T-cell (primary cell): ENCODE results near the gene C16orf54. TPM values are rescaled to one million over a fixed set of nuclear protein-coding genes. Genes with fewer than 3 reads are reported as not detected.

ENCODE experiments used
- ATAC-seq, 4 experiments: fragments of 200-7000 bp in 3 of 4; fragments of 150-1000 bp in 1 of 4; cut with Tn5 transposase; replicated peaks in 1 of 4; 1 replicate in 3 of 4; 2 replicates in 1 of 4; pipeline ENCODE4 v1.10.0; 2021; ENCODE audit warnings: moderate library complexity in 3 of 4, mild to moderate bottlenecking in 2 of 4, moderate number of reproducible peaks in 1 of 4
- CTCF ChIA-PET, 2 donors: fragments of 300-600 bp; sonication (Branson Sonifier 250); formaldehyde crosslinking; loops; one replicate each; lab custom pipeline; 2022; ENCODE audit warnings: antibody characterized with exemption in 2 of 2; lab: Charles Lee
- POLR2A ChIA-PET, 2 donors: fragments of 300-600 bp; sonication (Branson Sonifier 250); formaldehyde crosslinking; loops; one replicate each; lab custom pipeline; 2022; ENCODE audit warnings: antibody characterized with exemption in 2 of 2; lab: Charles Lee
- DNase-seq, 35 experiments: peaks; one replicate each; pipeline versions ENCODE4 v3.0.0 to v3.0.0-alpha.2; 2013 to 2023
- H3K27ac ChIP-seq: one replicate; pipeline ENCODE4 v1.5.1; 2013; ENCODE audit warnings: low read length
- H3K27me3 ChIP-seq, 2 experiments: replicated peaks in 1 of 2; 1 replicate in 1 of 2; 2 replicates in 1 of 2; pipeline versions ENCODE4 v1.6.1 to v1.7.0; 2013; ENCODE audit warnings: low read length in 1 of 2, mixed read lengths in 1 of 2; ENCODE audit not compliant: control insufficient read depth in 2 of 2, insufficient read depth in 2 of 2; ENCODE audit errors: extremely low read depth in 1 of 2
- H3K36me3 ChIP-seq, 2 donors: 1 replicate in 1 of 2; 2 replicates in 1 of 2; pipeline versions ENCODE4 v1.6.1 to v1.7.0; 2013; ENCODE audit warnings: low read length in 1 of 2; ENCODE audit not compliant: control insufficient read depth in 2 of 2, insufficient read depth in 1 of 2; ENCODE audit errors: extremely low read depth in 1 of 2
- H3K4me1 ChIP-seq, 2 experiments: 1 replicate in 1 of 2; 2 replicates in 1 of 2; pipeline versions ENCODE4 v1.6.1 to v1.7.0; 2013; ENCODE audit warnings: low read length in 2 of 2, mixed read lengths in 1 of 2; ENCODE audit not compliant: insufficient read depth in 2 of 2, control insufficient read depth in 1 of 2; ENCODE audit errors: extremely low read depth in 1 of 2
- H3K4me3 ChIP-seq, 2 donors: 1 replicate in 1 of 2; 2 replicates in 1 of 2; pipeline versions ENCODE4 v1.5.1 to v1.7.0; 2013; ENCODE audit warnings: mild to moderate bottlenecking in 2 of 2, low read length in 1 of 2, moderate library complexity in 1 of 2; ENCODE audit not compliant: control insufficient read depth in 1 of 2; ENCODE audit errors: extremely low read depth in 1 of 2
- H3K9me3 ChIP-seq: 2 replicates; pipeline ENCODE4 v1.7.0; 2013
- H3K27ac Mint-ChIP-seq, 2 donors: one replicate each; pipeline ENCODE4 v1.8.0; 2020 to 2021; ENCODE audit warnings: mild to moderate bottlenecking in 2 of 2, mixed read lengths in 2 of 2
- H3K27me3 Mint-ChIP-seq, 2 donors: one replicate each; pipeline ENCODE4 v1.8.0; 2021 to 2022; ENCODE audit warnings: mixed read lengths in 2 of 2
- H3K36me3 Mint-ChIP-seq: one replicate; pipeline ENCODE4 v1.8.0; 2021; ENCODE audit warnings: mixed read lengths
- H3K4me1 Mint-ChIP-seq, 3 donors: one replicate each; pipeline ENCODE4 v1.8.0; 2020 to 2022; ENCODE audit warnings: mixed read lengths in 3 of 3, mild to moderate bottlenecking in 1 of 3
- H3K4me3 Mint-ChIP-seq, 3 donors: one replicate each; pipeline ENCODE4 v1.8.0; 2020 to 2022; ENCODE audit warnings: mild to moderate bottlenecking in 3 of 3, mixed read lengths in 3 of 3, moderate library complexity in 3 of 3
- H3K9me3 Mint-ChIP-seq, 3 donors: one replicate each; pipeline ENCODE4 v1.8.0; 2020 to 2022; ENCODE audit warnings: mixed read lengths in 3 of 3
- WGBS: methylation state at CpG from one replicate; pipeline ENCODE4 v1.1.5; 2013; ENCODE audit warnings: missing lambda C conversion rate; ENCODE audit not compliant: insufficient coverage; 5-methylcytosine and 5-hydroxymethylcytosine counted together
- total RNA-seq, 35 experiments: library from RNA in 6 of 35; stranded (reverse) in 6 of 35; fragments of 120-200 nt in 1 of 35; gene quantifications; one replicate each; pipeline versions ENCODE4 v1.2.1 to v1.2.4 and lab custom pipeline; 2013 to 2026

C16orf54 gene
- total RNA-seq, 5 donors from 2014 or later (not counting 1 experiment from before 2014, with no cell fraction given) = 122 to 194 (median 142) TPM

GRCh38 chr16:29702269-29702668 is 43.5 kb downstream of the C16orf54 start:
- Histone ChIP-seq H3K4me3 (peak overlapping the region; percentile 36 to 44), H3K4me1 (peaks cover 24 to 45% of the 10 kb centered on the region in 2 experiments), H3K27me3 (no peaks in the 10 kb centered on the region), H3K27ac (peak overlapping the region; percentile 92), H3K9me3 (no peaks in the 10 kb centered on the region), H3K36me3 (no peaks in the 10 kb centered on the region)
- 6% methylated on average over 3 of the region's 13 CpGs for WGBS
- ChIA-PET POLR2A (interaction anchor here (0.6 to 1.6 kb wide), 5 partner anchors 36 to 114 kb away, joined by 3 to 7 read pairs (median 4); partner anchors contain the start of gene PAGR1 (in 1 of the 2)), CTCF (interaction anchor here in 1 of 2 donors (0.6 to 4.3 kb wide), 17 partner anchors 9 to 259 kb away, joined by 3 to 66 read pairs (median 7); partner anchors contain the start of genes C16orf54, KIF22 and PAGR1)
- H3K4me1 Mint-ChIP-seq = peaks cover 33 to 39% (median 38%) of the 10 kb centered on the region in 3 donors
- peak overlapping the region; percentile 71 to 79 (median 74) for H3K4me3 Mint-ChIP-seq
- H3K27me3 Mint-ChIP-seq = no peaks in the 10 kb centered on the region
- ATAC-seq (peak; percentile 67 to 77 (median 70)), DNase-seq (peak in 31 of 35 experiments; percentile 12 to 82 (median 51))
- no peaks in the 10 kb centered on the region for H3K36me3 Mint-ChIP-seq
- H3K27ac Mint-ChIP-seq = peak overlapping the region; percentile 97 to 98
- no peaks in the 10 kb centered on the region for H3K9me3 Mint-ChIP-seq

- no peak overlapping the region for H3K4me3 ChIP-seq
- POLR2A ChIA-PET = interaction anchor here (0.6 to 1.6 kb wide), 6 partner anchors 38 to 344 kb away, joined by 4 to 11 read pairs (median 5); no protein-coding TSS in a partner anchor
- ATAC-seq (no peak), DNase-seq (no peak)
- Mint-ChIP-seq H3K4me3 (peak overlapping the region in 1 of 3 donors; percentile 74), H3K36me3 (no peaks in the 10 kb centered on the region), H3K9me3 (no peaks in the 10 kb centered on the region), H3K27me3 (no peaks in the 10 kb centered on the region), H3K27ac (peak overlapping the region; percentile 97 to 98), H3K4me1 (peaks cover 33 to 39% (median 38%) of the 10 kb centered on the region in 3 donors)
- no peaks in the 10 kb centered on the region for H3K27me3 ChIP-seq
- 78% methylated on average over 4 of the region's 5 CpGs for WGBS
- no peaks in the 10 kb centered on the region for H3K36me3 ChIP-seq
- peaks cover 24 to 45% of the 10 kb centered on the region in 2 experiments for H3K4me1 ChIP-seq
- H3K27ac ChIP-seq = peak overlapping the region; percentile 92
- no peaks in the 10 kb centered on the region for H3K9me3 ChIP-seq
- CTCF ChIA-PET = interaction anchor here (0.6 to 4.3 kb wide), 30 partner anchors 10 to 898 kb away, joined by 3 to 66 read pairs (median 5); partner anchors contain the start of genes C16orf54 (in 1 of the 2), KIF22 (in 1 of the 2) and PAGR1 (in 1 of the 2)
These were observed 44.6 kb downstream of the C16orf54 start for GRCh38 chr16:29701214-29701555.

GRCh38 chr16:29700253-29700987 is 45.4 kb downstream of the C16orf54 start:
- H3K36me3 ChIP-seq = no peaks in the 10 kb centered on the region
- peak overlapping the region; percentile 97 to 98 for H3K27ac Mint-ChIP-seq
- no peak overlapping the region for H3K4me3 ChIP-seq
- H3K4me1 ChIP-seq = peaks cover 24 to 45% of the 10 kb centered on the region in 2 experiments
- H3K9me3 ChIP-seq = no peaks in the 10 kb centered on the region
- peaks cover 33 to 39% (median 38%) of the 10 kb centered on the region in 3 donors for H3K4me1 Mint-ChIP-seq
- no peaks in the 10 kb centered on the region for H3K27me3 ChIP-seq
- no peaks in the 10 kb centered on the region for H3K9me3 Mint-ChIP-seq
- WGBS = 14% methylated on average over 11 of the region's 14 CpGs
- DNase-seq = peak; percentile 48 to 91 (median 72)
- H3K36me3 Mint-ChIP-seq = no peaks in the 10 kb centered on the region
- peak overlapping the region; percentile 52 to 74 (median 62) for H3K4me3 Mint-ChIP-seq
- H3K27me3 Mint-ChIP-seq = no peaks in the 10 kb centered on the region
- H3K27ac ChIP-seq = peak overlapping the region; percentile 92
- CTCF ChIA-PET = interaction anchor here (0.5 to 4.3 kb wide), 29 partner anchors 11 to 683 kb away, joined by 3 to 66 read pairs (median 4); partner anchors contain the start of genes C16orf54 (in 1 of the 2), KIF22 (in 1 of the 2), PAGR1 (in 1 of the 2) and TAOK2 (in 1 of the 2)
- POLR2A ChIA-PET = interaction anchor here (0.6 to 1.4 kb wide), 5 partner anchors 38 to 318 kb away, joined by 4 to 11 read pairs (median 8); no protein-coding TSS in a partner anchor
- peak in 3 of 4 experiments; percentile 14 to 32 (median 24) for ATAC-seq

GRCh38 chr16:29699324-29700219 is 46.2 kb downstream of the C16orf54 start:
- WGBS = 84% methylated on average over 8 of the region's 11 CpGs
- peak overlapping the region in 1 of 2 donors; percentile 49 for H3K27ac Mint-ChIP-seq
- DNase-seq (no peak), ATAC-seq (no peak)
- Histone ChIP-seq H3K36me3 (no peaks in the 10 kb centered on the region), H3K9me3 (no peaks in the 10 kb centered on the region), H3K4me1 (peaks cover 24 to 45% of the 10 kb centered on the region in 2 experiments), H3K27ac (no peak overlapping the region), H3K4me3 (no peak overlapping the region), H3K27me3 (no peaks in the 10 kb centered on the region)
- ChIA-PET POLR2A (interaction anchor here in 1 of 2 donors (0.6 to 1.4 kb wide), 3 partner anchors 39 to 152 kb away, joined by 8 to 11 read pairs (median 9); no protein-coding TSS in a partner anchor), CTCF (interaction anchor here (0.5 to 4.3 kb wide), 28 partner anchors 11 to 1145 kb away, joined by 3 to 66 read pairs (median 4); partner anchors contain the start of genes C16orf54 (in 1 of the 2), KIF22 (in 1 of the 2), PAGR1 (in 1 of the 2) and TAOK2 (in 1 of the 2))
- no peaks in the 10 kb centered on the region for H3K27me3 Mint-ChIP-seq
- H3K4me1 Mint-ChIP-seq = peaks cover 30 to 38% (median 37%) of the 10 kb centered on the region in 3 donors
- H3K9me3 Mint-ChIP-seq = no peaks in the 10 kb centered on the region
- no peak overlapping the region for H3K4me3 Mint-ChIP-seq
- no peaks in the 10 kb centered on the region for H3K36me3 Mint-ChIP-seq

GRCh38 chr16:29698484-29699323 is 47.1 kb downstream of the C16orf54 start:
- no peak for ATAC-seq
- Histone ChIP-seq H3K27me3 (no peaks in the 10 kb centered on the region), H3K36me3 (no peaks in the 10 kb centered on the region), H3K4me1 (peaks cover 24 to 38% of the 10 kb centered on the region in 2 experiments), H3K4me3 (no peak overlapping the region), H3K27ac (no peak overlapping the region), H3K9me3 (no peaks in the 10 kb centered on the region)
- peak overlapping the region in 1 of 2 donors; percentile 49 for H3K27ac Mint-ChIP-seq
- H3K4me3 Mint-ChIP-seq = no peak overlapping the region
- H3K27me3 Mint-ChIP-seq = no peaks in the 10 kb centered on the region
- no peaks in the 10 kb centered on the region for H3K9me3 Mint-ChIP-seq
- peaks cover 30 to 38% (median 35%) of the 10 kb centered on the region in 3 donors for H3K4me1 Mint-ChIP-seq
- CTCF ChIA-PET = interaction anchor here (0.5 to 4.3 kb wide), 9 partner anchors 11 to 178 kb away, joined by 3 to 66 read pairs (median 5); no protein-coding TSS in a partner anchor
- POLR2A ChIA-PET = interaction anchor here in 1 of 2 donors (0.6 kb wide), 1 partner anchor 90 kb away, joined by 4 read pairs; no protein-coding TSS in a partner anchor
- H3K36me3 Mint-ChIP-seq = no peaks in the 10 kb centered on the region
- DNase-seq = no peak
- WGBS = 97% methylated on average over 13 of the region's 17 CpGs
